SK-N-SH (cell line): Measurements from ENCODE around the gene LDAH. TPM values are rescaled to one million over a fixed set of nuclear protein-coding genes. Genes with fewer than 3 reads are reported as not detected.

Experiments
- CTCF ChIA-PET: fragments of 300-600, 350-600 bp; formaldehyde crosslinking; extraction: SDS; loops from one replicate; lab custom pipeline; 2021; lab: Yijun Ruan, JAX
- POLR2A ChIA-PET: fragments of 350-600 bp; sonication (Branson Sonifier 250); formaldehyde crosslinking; extraction: SDS; loops from one replicate; lab custom pipeline; 2020; ENCODE audit warnings: antibody characterized with exemption, inconsistent platforms; lab: Yijun Ruan, JAX
- DNase-seq: peaks from one replicate; pipeline ENCODE4 v3.0.0; 2012
- H2AFZ ChIP-seq: fragments of 200-600 bp; sonication (generic); 2 replicates; pipeline ENCODE4 v1.8.1; 2016; ENCODE audit warnings: antibody characterized with exemption, mild to moderate bottlenecking, low read depth
- H3F3A ChIP-seq: fragments of 200-600 bp; sonication (generic); replicated peaks from 2 replicates; pipeline ENCODE3; 2016; ENCODE audit warnings: antibody characterized with exemption, mild to moderate bottlenecking; ENCODE audit not compliant: insufficient read depth
- H3K27ac ChIP-seq, 2 experiments: fragments of 200-500 bp in 1 of 2; fragments of 200-600 bp in 1 of 2; sonication (Bioruptor generic) in 1 of 2; sonication (generic), shearing (Covaris generic) in 1 of 2; 2 replicates each; pipeline versions ENCODE4 v1.5.1 to v1.6.1; 2014 to 2016; ENCODE audit warnings: low read depth in 2 of 2, inconsistent platforms in 1 of 2, low read length in 1 of 2, mild to moderate bottlenecking in 1 of 2, mixed read lengths in 1 of 2
- H3K27me3 ChIP-seq: fragments of 200-600 bp; sonication (generic), shearing (Covaris generic); 2 replicates; pipeline ENCODE4 v1.6.1; 2016; ENCODE audit warnings: mixed run types; ENCODE audit not compliant: insufficient read depth
- H3K36me3 ChIP-seq, 2 experiments: fragments of 200-500 bp in 1 of 2; fragments of 200-600 bp in 1 of 2; sonication (Bioruptor generic) in 1 of 2; sonication (generic) in 1 of 2; replicated peaks in 1 of 2; 2 replicates each; pipeline versions ENCODE3 to v1.5.1; 2014 to 2016; ENCODE audit warnings: low read length in 1 of 2, mild to moderate bottlenecking in 1 of 2; ENCODE audit not compliant: insufficient read depth in 2 of 2, control insufficient read depth in 1 of 2
- H3K4me1 ChIP-seq, 2 experiments: fragments of 200-500 bp in 1 of 2; fragments of 200-600 bp in 1 of 2; sonication (Bioruptor generic) in 1 of 2; sonication (generic), shearing (Covaris generic) in 1 of 2; 2 replicates each; pipeline versions ENCODE4 v1.5.1 to v1.6.1; 2014 to 2016; ENCODE audit warnings: low read depth in 1 of 2, low read length in 1 of 2, mixed run types in 1 of 2; ENCODE audit not compliant: insufficient read depth in 2 of 2, control insufficient read depth in 1 of 2
- H3K4me2 ChIP-seq: fragments of 200-600 bp; sonication (generic), shearing (Covaris generic); 2 replicates; pipeline ENCODE4 v1.6.1; 2017; ENCODE audit warnings: mixed run types
- H3K4me3 ChIP-seq, 2 experiments: fragments of 200-500 bp in 1 of 2; fragments of 200-600 bp in 1 of 2; sonication (Bioruptor generic) in 1 of 2; sonication (generic), shearing (Covaris generic) in 1 of 2; 2 replicates each; pipeline versions ENCODE4 v1.5.1 to v1.8.1; 2014 to 2016; ENCODE audit warnings: low read depth in 2 of 2, inconsistent platforms in 1 of 2, low read length in 1 of 2, mild to moderate bottlenecking in 1 of 2, mixed read lengths in 1 of 2, moderate library complexity in 1 of 2
- H3K79me2 ChIP-seq: fragments of 200-600 bp; sonication (generic); 2 replicates; pipeline ENCODE4 v1.8.1; 2017; ENCODE audit warnings: mild to moderate bottlenecking; ENCODE audit not compliant: insufficient read depth
- H3K9ac ChIP-seq: fragments of 200-600 bp; sonication (generic); 2 replicates; pipeline ENCODE4 v1.6.1; 2017; ENCODE audit warnings: mixed run types
- H3K9me2 ChIP-seq: fragments of 200-600 bp; sonication (generic); 2 replicates; pipeline ENCODE4 v1.6.1; 2017; ENCODE audit warnings: mixed run types
- H3K9me3 ChIP-seq: fragments of 200-600 bp; sonication (generic); 2 replicates; pipeline ENCODE4 v1.6.1; 2017; ENCODE audit warnings: mixed run types, mild to moderate bottlenecking, moderate library complexity
- H4K20me1 ChIP-seq: fragments of 200-600 bp; sonication (generic); 2 replicates; pipeline ENCODE4 v1.6.1; 2017; ENCODE audit warnings: mild to moderate bottlenecking, mixed run types; ENCODE audit not compliant: insufficient read depth
- EP300 ChIP-seq, 2 experiments: IDR thresholded peaks; 2 replicates each; pipeline versions ENCODE4 v1.4.0 to v1.6.1; 2012; ENCODE audit warnings: borderline replicate concordance in 1 of 2, low read depth in 1 of 2, low read length in 1 of 2
- FOSL2 ChIP-seq: IDR thresholded peaks from 2 replicates; pipeline ENCODE4 v1.4.0; 2012; ENCODE audit warnings: low read depth, mild to moderate bottlenecking, moderate library complexity, borderline replicate concordance
- JUND ChIP-seq: IDR thresholded peaks from 2 replicates; pipeline ENCODE4 v1.4.0; 2012
- MXI1 ChIP-seq: IDR thresholded peaks from 2 replicates; pipeline ENCODE4 v1.6.1; 2012; ENCODE audit warnings: mild to moderate bottlenecking, low read depth, low read length, improper control_type of control experiment
- NFIC ChIP-seq: IDR thresholded peaks from 2 replicates; pipeline ENCODE4 v1.4.0; 2012; ENCODE audit warnings: borderline replicate concordance
- NRF1 ChIP-seq: IDR thresholded peaks from 2 replicates; pipeline ENCODE4 v1.6.1; 2012; ENCODE audit warnings: low read depth, mild to moderate bottlenecking, low read length
- RAD21 ChIP-seq: IDR thresholded peaks from 2 replicates; pipeline ENCODE4 v1.6.1; 2012; ENCODE audit warnings: mild to moderate bottlenecking, low read length
- RFX5 ChIP-seq: IDR thresholded peaks from 2 replicates; pipeline ENCODE4 v1.6.1; 2012; ENCODE audit warnings: mild to moderate bottlenecking, improper control_type of control experiment, low read length
- RXRA ChIP-seq: IDR thresholded peaks from 2 replicates; pipeline ENCODE4 v1.4.0; 2012; ENCODE audit warnings: low read depth, mild to moderate bottlenecking, borderline replicate concordance
- TAF1 ChIP-seq: IDR thresholded peaks from 2 replicates; pipeline ENCODE4 v1.6.1; 2012; ENCODE audit warnings: low read depth, mild to moderate bottlenecking, low read length, moderate library complexity, borderline replicate concordance
- TCF12 ChIP-seq: IDR thresholded peaks from 2 replicates; pipeline ENCODE4 v1.4.0; 2012
- USF1 ChIP-seq: IDR thresholded peaks from 2 replicates; pipeline ENCODE4 v1.4.0; 2012; ENCODE audit warnings: low read depth, borderline replicate concordance
- YY1 ChIP-seq: IDR thresholded peaks from 2 replicates; pipeline ENCODE4 v1.4.0; 2012; ENCODE audit warnings: low read depth, mild to moderate bottlenecking
- ZBTB33 ChIP-seq: IDR thresholded peaks from 2 replicates; pipeline ENCODE4 v1.4.0; 2012; ENCODE audit warnings: low read depth, borderline replicate concordance
- WGBS: methylation state at CpG from one replicate; pipeline ENCODE4 v1.1.6; 2017; ENCODE audit warnings: low lambda C conversion rate; 5-methylcytosine and 5-hydroxymethylcytosine counted together
- polyA plus RNA-seq, 3 experiments: library from polyadenylated mRNA; depleted of rRNA; stranded (reverse); fragments of >200 nt; gene quantifications; 2 replicates each; pipeline ENCODE4 v1.2.3, GENCODE V29; 2012
- TF ChIP-seq, protein P1 (sequence below): fragments of 200-600 bp; sonication (generic); IDR thresholded peaks from 2 replicates; pipeline ENCODE4 v1.6.1; 2017; ENCODE audit warnings: antibody characterized with exemption, mild to moderate bottlenecking, moderate library complexity
- TF ChIP-seq, protein P2 (sequence below): fragments of 150-350 bp; IDR thresholded peaks from 2 replicates; pipeline ENCODE4 v1.6.1; 2017; ENCODE audit warnings: antibody characterized with exemption, low read length, low read depth, borderline replicate concordance

Gene LDAH
- polyA plus RNA-seq, 1 of the 3 experiments (the other 2 are of a cell fraction), result 12.7 TPM

GRCh38 chr2:20640411-20641122 lies 182.3 kb downstream of the LDAH start:
- Histone ChIP-seq H4K20me1 (peaks cover 9% of the 10 kb centered on the region), H3K9me2 (no peaks in the 10 kb centered on the region), H3K4me3 (no peak overlapping the region), H3K9me3 (no peaks in the 10 kb centered on the region)
- 95% methylated on average over 11 of the region's 14 CpGs for WGBS
- POLR2A ChIA-PET, result interaction anchor here (2.1 kb wide), 1 partner anchor 193 kb away, joined by 11 read pairs; the partner anchor contains the start of gene RHOB
- TF ChIP-seq, protein P1, sequence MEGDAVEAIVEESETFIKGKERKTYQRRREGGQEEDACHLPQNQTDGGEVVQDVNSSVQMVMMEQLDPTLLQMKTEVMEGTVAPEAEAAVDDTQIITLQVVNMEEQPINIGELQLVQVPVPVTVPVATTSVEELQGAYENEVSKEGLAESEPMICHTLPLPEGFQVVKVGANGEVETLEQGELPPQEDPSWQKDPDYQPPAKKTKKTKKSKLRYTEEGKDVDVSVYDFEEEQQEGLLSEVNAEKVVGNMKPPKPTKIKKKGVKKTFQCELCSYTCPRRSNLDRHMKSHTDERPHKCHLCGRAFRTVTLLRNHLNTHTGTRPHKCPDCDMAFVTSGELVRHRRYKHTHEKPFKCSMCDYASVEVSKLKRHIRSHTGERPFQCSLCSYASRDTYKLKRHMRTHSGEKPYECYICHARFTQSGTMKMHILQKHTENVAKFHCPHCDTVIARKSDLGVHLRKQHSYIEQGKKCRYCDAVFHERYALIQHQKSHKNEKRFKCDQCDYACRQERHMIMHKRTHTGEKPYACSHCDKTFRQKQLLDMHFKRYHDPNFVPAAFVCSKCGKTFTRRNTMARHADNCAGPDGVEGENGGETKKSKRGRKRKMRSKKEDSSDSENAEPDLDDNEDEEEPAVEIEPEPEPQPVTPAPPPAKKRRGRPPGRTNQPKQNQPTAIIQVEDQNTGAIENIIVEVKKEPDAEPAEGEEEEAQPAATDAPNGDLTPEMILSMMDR, result no peak
- TF ChIP-seq TCF12 (no peak), MXI1 (no peak), NRF1 (no peak), TAF1 (no peak), USF1 (no peak), FOSL2 (no peak), YY1 (no peak), EP300 (IDR thresholded peaks at IDR 0.05; ENCODE audit: borderline replicate concordance in 1 of 2, low read depth in 1 of 2, low read length in 1 of 2) (no peak)
- TF ChIP-seq, protein P2, sequence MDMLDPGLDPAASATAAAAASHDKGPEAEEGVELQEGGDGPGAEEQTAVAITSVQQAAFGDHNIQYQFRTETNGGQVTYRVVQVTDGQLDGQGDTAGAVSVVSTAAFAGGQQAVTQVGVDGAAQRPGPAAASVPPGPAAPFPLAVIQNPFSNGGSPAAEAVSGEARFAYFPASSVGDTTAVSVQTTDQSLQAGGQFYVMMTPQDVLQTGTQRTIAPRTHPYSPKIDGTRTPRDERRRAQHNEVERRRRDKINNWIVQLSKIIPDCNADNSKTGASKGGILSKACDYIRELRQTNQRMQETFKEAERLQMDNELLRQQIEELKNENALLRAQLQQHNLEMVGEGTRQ, result no peak
- TF ChIP-seq, all 33 proteins: peak for 0
- no peak overlapping the region for H3K4me2 ChIP-seq
- no peak overlapping the region for H3K9ac ChIP-seq
- peaks cover 0 to 19% of the 10 kb centered on the region in 2 experiments for H3K36me3 ChIP-seq
- DNase-seq, result no peak
- H3K27me3 ChIP-seq, result no peaks in the 10 kb centered on the region
- H3K4me1 ChIP-seq, result peaks cover 14 to 23% of the 10 kb centered on the region in 2 experiments
- no peaks in the 10 kb centered on the region for H3K79me2 ChIP-seq
- H3K27ac ChIP-seq, result no peak overlapping the region
- CTCF ChIA-PET, result interaction anchor here (1.0 to 6.7 kb wide), 11 partner anchors 13 to 314 kb away, joined by 3 to 188 read pairs (median 103); partner anchors contain the start of genes HS1BP3 and RHOB
- peaks cover 4% of the 10 kb centered on the region for H3F3A ChIP-seq
- no peak overlapping the region for H2AFZ ChIP-seq

DNA sequence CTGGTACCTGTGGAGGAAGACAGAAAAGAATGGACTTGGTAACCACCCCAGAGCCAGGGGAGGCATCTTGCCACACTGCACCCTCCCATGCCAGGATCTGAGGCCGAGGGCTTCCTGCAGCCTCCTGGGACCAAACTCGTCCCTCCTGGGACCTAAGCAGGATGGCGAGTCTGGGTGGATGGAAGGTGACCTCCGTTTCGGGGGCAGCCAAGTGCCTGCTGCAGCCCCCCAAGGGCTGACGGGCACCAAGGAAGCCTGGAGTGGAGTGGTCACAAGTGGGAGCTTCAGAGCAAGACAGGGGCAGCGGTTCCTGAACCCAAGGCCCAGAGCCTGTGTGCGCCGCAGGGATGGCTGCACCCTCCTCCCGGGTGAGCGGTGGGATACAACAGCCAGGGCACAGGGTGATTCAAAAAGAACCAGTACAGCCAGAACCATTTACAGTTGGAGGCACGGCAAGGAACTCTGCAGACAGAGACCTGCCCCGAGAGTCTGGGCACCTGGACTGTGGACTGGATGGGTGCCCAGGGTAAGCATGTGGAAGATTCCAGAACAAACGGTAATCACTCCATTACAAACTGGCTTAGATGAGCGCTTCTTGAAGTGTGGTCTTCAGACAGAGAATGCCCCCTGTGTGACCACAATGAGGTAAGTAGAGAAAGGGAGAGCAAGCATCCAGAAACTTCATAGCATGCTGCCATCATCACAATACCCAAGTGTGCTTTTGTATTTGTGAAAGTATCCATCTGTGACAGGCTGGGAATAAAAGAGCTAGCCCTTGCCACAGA lies 184.1 kb downstream of the LDAH start:
- 93% methylated on average over 14 of the region's 15 CpGs for WGBS

More for the DNA sequence above, 184.1 kb downstream of the LDAH start:
- Histone ChIP-seq H3K36me3 (peaks cover 0 to 12% of the 10 kb centered on the region in 2 experiments), H4K20me1 (peaks cover 9% of the 10 kb centered on the region), H3K27me3 (no peaks in the 10 kb centered on the region), H3K9me3 (no peaks in the 10 kb centered on the region), H3K9ac (no peak overlapping the region), H3K9me2 (no peaks in the 10 kb centered on the region), H3K79me2 (no peaks in the 10 kb centered on the region), H3K4me1 (peaks cover 29 to 38% of the 10 kb centered on the region in 2 experiments), H3K27ac (no peak overlapping the region), H2AFZ (no peak overlapping the region), H3K4me2 (no peak overlapping the region), H3F3A (no peaks in the 10 kb centered on the region), H3K4me3 (no peak overlapping the region)
- ChIA-PET CTCF (interaction anchor here (0.6 to 6.7 kb wide), 11 partner anchors 14 to 259 kb away, joined by 3 to 188 read pairs (median 107); partner anchors contain the start of genes HS1BP3 and RHOB), POLR2A (interaction anchor here (2.1 kb wide), 1 partner anchor 192 kb away, joined by 11 read pairs; the partner anchor contains the start of gene RHOB)
- DNase-seq, result no peak
- TF ChIP-seq NFIC (no peak), FOSL2 (no peak), JUND (no peak), ZBTB33 (no peak), RXRA (no peak), RAD21 (no peak), RFX5 (no peak)
